IMR-90 (cell line): Measurements from ENCODE around the gene ABI3BP. TPM values are rescaled to one million over a fixed set of nuclear protein-coding genes. Genes with fewer than 3 reads are reported as not detected.

Experiments
- ATAC-seq: fragments of 200-7000 bp; cut with Tn5 transposase; 2 replicates; pipeline ENCODE4 v1.9.1; 2020; ENCODE audit warnings: low read depth, mild to moderate bottlenecking, moderate library complexity
- BruUV-seq: library from RNA; stranded (reverse); fragments of 400-500 nt; replicated peaks from 2 replicates; lab custom pipeline; 2021; lab: Mats Ljungman, UMichigan
- CTCF ChIA-PET: fragments of 300-600 bp; formaldehyde crosslinking; extraction: SDS; loops from one replicate; lab custom pipeline; 2021; ENCODE audit warnings: antibody characterized with exemption; lab: Yijun Ruan, JAX
- POLR2A ChIA-PET: fragments of 300-600 bp; sonication (Branson Sonifier 250); formaldehyde crosslinking; loops from one replicate; lab custom pipeline; 2022; ENCODE audit warnings: antibody characterized with exemption; ENCODE audit not compliant: unreplicated experiment; lab: Charles Lee
- DNase-seq: peaks from one replicate; pipeline ENCODE4 v3.0.0; 2013
- H2AFZ ChIP-seq: replicated peaks from 2 replicates; pipeline ENCODE3; 2013; ENCODE audit warnings: low read length, mild to moderate bottlenecking; ENCODE audit not compliant: poor library complexity
- H2AK5ac ChIP-seq: 2 replicates; pipeline ENCODE4 v1.6.1; 2013; ENCODE audit warnings: low read depth, low read length, inconsistent platforms
- H2AK9ac ChIP-seq: replicated peaks from 2 replicates; pipeline ENCODE3; 2013; ENCODE audit warnings: mild to moderate bottlenecking, low read depth, low read length, moderate library complexity; ENCODE audit not compliant: poor library complexity
- H2BK120ac ChIP-seq: 2 replicates; pipeline ENCODE4 v1.6.1; 2013; ENCODE audit warnings: low read depth, low read length, inconsistent platforms
- H2BK15ac ChIP-seq: 3 replicates; pipeline ENCODE4 v1.6.1; 2013; ENCODE audit warnings: low read depth, low read length, inconsistent platforms
- H2BK20ac ChIP-seq: 2 replicates; pipeline ENCODE4 v1.6.1; 2013; ENCODE audit warnings: low read depth, mild to moderate bottlenecking, inconsistent platforms, low read length, moderate library complexity
- H2BK5ac ChIP-seq: 2 replicates; pipeline ENCODE4 v1.6.1; 2013; ENCODE audit warnings: mild to moderate bottlenecking, low read depth, low read length, inconsistent platforms; ENCODE audit not compliant: poor library complexity, severe bottlenecking
- H3K14ac ChIP-seq: replicated peaks from 2 replicates; pipeline ENCODE4 v1.6.1; 2013; ENCODE audit warnings: low read depth, low read length, inconsistent platforms
- H3K18ac ChIP-seq: 2 replicates; pipeline ENCODE4 v1.6.1; 2013; ENCODE audit warnings: low read depth, low read length, control low read depth
- H3K23ac ChIP-seq: 2 replicates; pipeline ENCODE4 v1.6.1; 2013; ENCODE audit warnings: low read depth, low read length, inconsistent platforms
- H3K27ac ChIP-seq: 2 replicates; pipeline ENCODE4 v1.5.1; 2013; ENCODE audit warnings: mild to moderate bottlenecking, control low read depth, low read length; ENCODE audit not compliant: insufficient read depth
- H3K27me3 ChIP-seq: 2 replicates; pipeline ENCODE4 v1.6.1; 2013; ENCODE audit warnings: low read length; ENCODE audit not compliant: control insufficient read depth, insufficient read depth
- H3K36me3 ChIP-seq: 2 replicates; pipeline ENCODE4 v1.6.1; 2013; ENCODE audit warnings: low read length, mixed read lengths; ENCODE audit not compliant: control insufficient read depth, insufficient read depth
- H3K4ac ChIP-seq: 2 replicates; pipeline ENCODE4 v1.6.1; 2013; ENCODE audit warnings: low read depth, low read length, inconsistent platforms
- H3K4me1 ChIP-seq: 2 replicates; pipeline ENCODE4 v1.6.1; 2013; ENCODE audit warnings: low read length, mixed read lengths; ENCODE audit not compliant: control insufficient read depth, insufficient read depth
- H3K4me2 ChIP-seq: 2 replicates; pipeline ENCODE4 v1.6.1; 2013; ENCODE audit warnings: low read depth, mild to moderate bottlenecking, control low read depth, low read length, moderate library complexity
- H3K4me3 ChIP-seq: 2 replicates; pipeline ENCODE4 v1.5.1; 2013; ENCODE audit warnings: low read depth, mild to moderate bottlenecking, control low read depth, low read length, moderate library complexity; ENCODE audit not compliant: insufficient read depth
- H3K56ac ChIP-seq: 2 replicates; pipeline ENCODE4 v1.6.1; 2013; ENCODE audit warnings: low read length, inconsistent platforms; ENCODE audit not compliant: insufficient read depth; ENCODE audit errors: extremely low read depth
- H3K79me1 ChIP-seq, 2 experiments: 2 replicates each; pipeline ENCODE4 v1.6.1; 2013; ENCODE audit warnings: low read length in 2 of 2, inconsistent platforms in 1 of 2, low read depth in 1 of 2
- H3K9ac ChIP-seq: 2 replicates; pipeline ENCODE4 v1.6.1; 2013; ENCODE audit warnings: low read depth, low read length, control low read depth
- H3K9me1 ChIP-seq: 2 replicates; pipeline ENCODE4 v1.6.1; 2013; ENCODE audit warnings: low read length, inconsistent platforms; ENCODE audit not compliant: insufficient read depth
- H3K9me3 ChIP-seq: 2 replicates; pipeline ENCODE4 v1.6.1; 2013; ENCODE audit warnings: low read length; ENCODE audit not compliant: control insufficient read depth, insufficient read depth
- H4K20me1 ChIP-seq: 2 replicates; pipeline ENCODE4 v1.6.1; 2013; ENCODE audit warnings: low read length, inconsistent platforms; ENCODE audit not compliant: insufficient read depth
- H4K5ac ChIP-seq: 2 replicates; pipeline ENCODE4 v1.6.1; 2013; ENCODE audit warnings: mild to moderate bottlenecking, low read depth, low read length, control low read depth
- H4K8ac ChIP-seq, 2 experiments: 2 replicates each; pipeline ENCODE4 v1.6.1; 2013; ENCODE audit warnings: low read depth in 2 of 2, low read length in 2 of 2, control low read depth in 1 of 2, inconsistent platforms in 1 of 2
- H4K91ac ChIP-seq: 2 replicates; pipeline ENCODE4 v1.6.1; 2013; ENCODE audit warnings: low read depth, low read length, inconsistent platforms; ENCODE audit not compliant: insufficient read depth
- BHLHE40 ChIP-seq: fragments of 150-350 bp; IDR thresholded peaks from 2 replicates; pipeline ENCODE4 v1.6.1; 2016; ENCODE audit warnings: mild to moderate bottlenecking, low read depth, low read length
- CEBPB ChIP-seq: IDR thresholded peaks from 2 replicates; pipeline ENCODE4 v1.6.1; 2012; ENCODE audit warnings: low read depth, low read length, improper control_type of control experiment
- CHD1 ChIP-seq: IDR thresholded peaks from 2 replicates; pipeline ENCODE4 v1.6.1; 2012; ENCODE audit warnings: low read depth, low read length, improper control_type of control experiment
- FOS ChIP-seq: fragments of 150-350 bp; IDR thresholded peaks from 2 replicates; pipeline ENCODE4 v1.6.1; 2016; ENCODE audit warnings: low read depth, low read length
- MAFK ChIP-seq: IDR thresholded peaks from 2 replicates; pipeline ENCODE4 v1.6.1; 2012; ENCODE audit warnings: low read depth, low read length, improper control_type of control experiment
- MAZ ChIP-seq: IDR thresholded peaks from 2 replicates; pipeline ENCODE4 v1.6.1; 2012; ENCODE audit warnings: low read depth, mild to moderate bottlenecking, low read length, improper control_type of control experiment, moderate library complexity, borderline replicate concordance
- MXI1 ChIP-seq: IDR thresholded peaks from 2 replicates; pipeline ENCODE4 v1.6.1; 2012; ENCODE audit warnings: low read depth, mild to moderate bottlenecking, low read length, moderate library complexity, borderline replicate concordance
- NFE2L2 ChIP-seq: fragments of 150-350 bp; IDR thresholded peaks from 2 replicates; pipeline ENCODE4 v1.6.1; 2016; ENCODE audit warnings: low read depth, mild to moderate bottlenecking, low read length
- POLR2A ChIP-seq: IDR thresholded peaks from 2 replicates; pipeline ENCODE4 v1.6.1; 2012; ENCODE audit warnings: mild to moderate bottlenecking, low read depth, low read length
- RAD21 ChIP-seq: IDR thresholded peaks from 2 replicates; pipeline ENCODE4 v1.6.1; 2012; ENCODE audit warnings: low read length, improper control_type of control experiment
- RCOR1 ChIP-seq: IDR thresholded peaks from 2 replicates; pipeline ENCODE4 v1.6.1; 2012; ENCODE audit warnings: mild to moderate bottlenecking, low read length, improper control_type of control experiment; ENCODE audit not compliant: insufficient replicate concordance
- RFX5 ChIP-seq: IDR thresholded peaks from 2 replicates; pipeline ENCODE4 v1.8.0; 2012; ENCODE audit warnings: low read depth, mild to moderate bottlenecking, low read length, moderate library complexity
- SMC3 ChIP-seq: fragments of 150-350 bp; IDR thresholded peaks from 2 replicates; pipeline ENCODE4 v1.6.1; 2016; ENCODE audit warnings: low read depth, mild to moderate bottlenecking, antibody characterized with exemption, low read length, moderate library complexity
- WGBS, 2 experiments: methylation state at CpG; one replicate each; pipeline versions ENCODE4 v1.1.5 to v1.1.7; 2013; ENCODE audit warnings: missing lambda C conversion rate in 2 of 2; ENCODE audit not compliant: insufficient read length in 1 of 2; ENCODE audit errors: extremely low coverage in 2 of 2; 5-methylcytosine and 5-hydroxymethylcytosine counted together
- dilution Hi-C: fragments of 300-500 bp; cut with HindIII; formaldehyde crosslinking; loops from one replicate; pipeline ENCODE4 v1.14.3; 2018; ENCODE audit warnings: low sequenced_read_pairs; ENCODE audit not compliant: unreplicated experiment
- in situ Hi-C: fragments of 300-500 bp; cut with MboI; formaldehyde crosslinking; loops from 3 replicates; pipeline ENCODE4 v1.14.3; 2019; ENCODE audit warnings: low sequenced_read_pairs, inconsistent platforms, mixed read lengths
- intact Hi-C: fragments of 100-400 bp; cut with micrococcal nuclease; formaldehyde crosslinking; loops from 2 replicates; pipeline ENCODE4 v1.10.0; 2022
- polyA plus RNA-seq, 3 experiments: library from polyadenylated mRNA; depleted of rRNA; stranded (reverse); fragments of >200 nt; gene quantifications; 2 replicates each; pipeline ENCODE4 v1.2.3, GENCODE V29; 2012; ENCODE audit warnings: low replicate concordance in 1 of 3
- total RNA-seq: library from RNA; depleted of rRNA; stranded (reverse); fragments of >200 nt; gene quantifications from 2 replicates; pipeline ENCODE4 v1.2.3, GENCODE V29; 2012
- TF ChIP-seq, protein P1 (sequence below): fragments of 150-350 bp; IDR thresholded peaks from 2 replicates; pipeline ENCODE4 v1.6.1; 2017; ENCODE audit warnings: mild to moderate bottlenecking, antibody characterized with exemption, low read length, low read depth
- TF ChIP-seq, protein P2 (sequence below): fragments of 150-350 bp; IDR thresholded peaks from 2 replicates; pipeline ENCODE4 v1.6.1; 2016; ENCODE audit warnings: low read depth, mild to moderate bottlenecking, low read length, moderate library complexity, borderline replicate concordance
- TF ChIP-seq, protein P3 (sequence below): conservative IDR thresholded peaks from 2 replicates; pipeline ENCODE4 v1.5.1; 2012; ENCODE audit warnings: mild to moderate bottlenecking, low read depth, low read length, improper control_type of control experiment

The ABI3BP gene
- total and polyA plus RNA-seq, 2 of the 4 experiments (the other 2 are of a cell fraction): 3.0 to 26.7 TPM

DNA sequence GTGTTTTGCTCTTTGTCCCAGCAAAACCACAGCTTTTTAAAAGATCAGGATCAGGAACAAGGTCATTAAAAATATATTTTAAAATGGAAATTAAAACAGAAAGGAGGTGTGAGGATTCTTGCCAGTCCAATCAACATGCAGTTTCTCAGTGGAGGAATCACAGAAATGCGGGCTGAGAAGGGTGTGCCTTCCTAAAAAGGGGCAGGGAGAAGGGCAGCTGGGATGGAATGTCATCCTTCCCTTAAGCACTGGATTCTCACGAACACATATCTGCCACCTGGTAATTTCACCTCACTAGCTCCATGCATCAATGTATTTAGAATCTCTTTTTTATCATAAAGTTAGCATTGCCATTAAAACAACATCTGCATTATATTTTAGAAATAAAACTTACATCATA, 21.4 kb downstream of the ABI3BP start:
- no peaks in the 10 kb centered on the region for H3K27me3 ChIP-seq
- ChIA-PET POLR2A (no interaction called here), CTCF (interaction anchor here (1.9 kb wide), 1 partner anchor 11 kb away, joined by 5 read pairs; no protein-coding TSS in a partner anchor)
- dilution Hi-C loops (no loop called here), in situ Hi-C loops (no loop called here), intact Hi-C loops (no loop called here)
- TF ChIP-seq RCOR1 (no peak), CEBPB (no peak), SMC3 (no peak), MAFK (no peak), FOS (no peak), NFE2L2 (no peak), RFX5 (no peak), MAZ (no peak), MXI1 (no peak), POLR2A (no peak), CHD1 (no peak), RAD21 (no peak), BHLHE40 (no peak)
- TF ChIP-seq, protein P1, sequence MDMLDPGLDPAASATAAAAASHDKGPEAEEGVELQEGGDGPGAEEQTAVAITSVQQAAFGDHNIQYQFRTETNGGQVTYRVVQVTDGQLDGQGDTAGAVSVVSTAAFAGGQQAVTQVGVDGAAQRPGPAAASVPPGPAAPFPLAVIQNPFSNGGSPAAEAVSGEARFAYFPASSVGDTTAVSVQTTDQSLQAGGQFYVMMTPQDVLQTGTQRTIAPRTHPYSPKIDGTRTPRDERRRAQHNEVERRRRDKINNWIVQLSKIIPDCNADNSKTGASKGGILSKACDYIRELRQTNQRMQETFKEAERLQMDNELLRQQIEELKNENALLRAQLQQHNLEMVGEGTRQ: no peak
- TF ChIP-seq, protein P2, sequence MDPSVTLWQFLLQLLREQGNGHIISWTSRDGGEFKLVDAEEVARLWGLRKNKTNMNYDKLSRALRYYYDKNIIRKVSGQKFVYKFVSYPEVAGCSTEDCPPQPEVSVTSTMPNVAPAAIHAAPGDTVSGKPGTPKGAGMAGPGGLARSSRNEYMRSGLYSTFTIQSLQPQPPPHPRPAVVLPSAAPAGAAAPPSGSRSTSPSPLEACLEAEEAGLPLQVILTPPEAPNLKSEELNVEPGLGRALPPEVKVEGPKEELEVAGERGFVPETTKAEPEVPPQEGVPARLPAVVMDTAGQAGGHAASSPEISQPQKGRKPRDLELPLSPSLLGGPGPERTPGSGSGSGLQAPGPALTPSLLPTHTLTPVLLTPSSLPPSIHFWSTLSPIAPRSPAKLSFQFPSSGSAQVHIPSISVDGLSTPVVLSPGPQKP: no peak
- TF ChIP-seq, protein P3, sequence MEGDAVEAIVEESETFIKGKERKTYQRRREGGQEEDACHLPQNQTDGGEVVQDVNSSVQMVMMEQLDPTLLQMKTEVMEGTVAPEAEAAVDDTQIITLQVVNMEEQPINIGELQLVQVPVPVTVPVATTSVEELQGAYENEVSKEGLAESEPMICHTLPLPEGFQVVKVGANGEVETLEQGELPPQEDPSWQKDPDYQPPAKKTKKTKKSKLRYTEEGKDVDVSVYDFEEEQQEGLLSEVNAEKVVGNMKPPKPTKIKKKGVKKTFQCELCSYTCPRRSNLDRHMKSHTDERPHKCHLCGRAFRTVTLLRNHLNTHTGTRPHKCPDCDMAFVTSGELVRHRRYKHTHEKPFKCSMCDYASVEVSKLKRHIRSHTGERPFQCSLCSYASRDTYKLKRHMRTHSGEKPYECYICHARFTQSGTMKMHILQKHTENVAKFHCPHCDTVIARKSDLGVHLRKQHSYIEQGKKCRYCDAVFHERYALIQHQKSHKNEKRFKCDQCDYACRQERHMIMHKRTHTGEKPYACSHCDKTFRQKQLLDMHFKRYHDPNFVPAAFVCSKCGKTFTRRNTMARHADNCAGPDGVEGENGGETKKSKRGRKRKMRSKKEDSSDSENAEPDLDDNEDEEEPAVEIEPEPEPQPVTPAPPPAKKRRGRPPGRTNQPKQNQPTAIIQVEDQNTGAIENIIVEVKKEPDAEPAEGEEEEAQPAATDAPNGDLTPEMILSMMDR: no peak
- 0 out of 2 replicates have a peak, but pooled peaks cover 2% of the 10 kb centered on the region for H3K4me1 ChIP-seq
- no peak overlapping the region for H3K56ac ChIP-seq
- no peak overlapping the region for H3K27ac ChIP-seq
- no peaks in the 10 kb centered on the region for H3K9me3 ChIP-seq
- no TSS peak for BruUV-seq
- no peaks in the 10 kb centered on the region for H3K36me3 ChIP-seq
- ATAC-seq: no peak
- no peak overlapping the region for H3K23ac ChIP-seq
- no peak overlapping the region for H4K91ac ChIP-seq
- no peak overlapping the region for H3K14ac ChIP-seq
- H3K18ac ChIP-seq: no peak overlapping the region
- no peak overlapping the region for H2BK5ac ChIP-seq
- H3K9me1 ChIP-seq: no peaks in the 10 kb centered on the region
- no peak overlapping the region for H2BK15ac ChIP-seq
- H2AK5ac ChIP-seq: no peak overlapping the region
- no peak overlapping the region for H2AK9ac ChIP-seq
- no peak overlapping the region for H3K4ac ChIP-seq
- no peaks in the 10 kb centered on the region for H3K79me1 ChIP-seq
- no peak overlapping the region for H3K4me2 ChIP-seq
- no peak overlapping the region for H2BK20ac ChIP-seq
- no peaks in the 10 kb centered on the region for H4K20me1 ChIP-seq
- no CpG with 5 or more reads among the region's 2 CpGs for WGBS, 2 experiments
- H2BK120ac ChIP-seq: no peak overlapping the region
- DNase-seq: no peak
- no peak overlapping the region for H2AFZ ChIP-seq
- H4K5ac ChIP-seq: no peak overlapping the region
- H3K4me3 ChIP-seq: no peak overlapping the region
- H4K8ac ChIP-seq: no peak overlapping the region
- H3K9ac ChIP-seq: no peak overlapping the region
